GM12864 (cell line): Measurements from ENCODE around the gene LRRC32.

Experiments used
- DNase-seq: peaks from one replicate; pipeline ENCODE4 v3.0.0-alpha.2; 2011; ENCODE audit warnings: low read depth
- H3K4me3 ChIP-seq: 2 replicates; pipeline ENCODE4 v1.5.1; 2011; ENCODE audit warnings: mild to moderate bottlenecking, low read depth, low read length, control low read depth
- TF ChIP-seq, protein P1 (sequence below): IDR thresholded peaks from 2 replicates; pipeline ENCODE4 v1.5.1; 2011; ENCODE audit warnings: low read depth, mild to moderate bottlenecking, moderate library complexity, low read length, control low read depth, inconsistent platforms; ENCODE audit errors: missing control alignments

The LRRC32 gene

GRCh38 chr11:76639621-76640020 lies 30.9 kb downstream of the LRRC32 start:
- no peak overlapping the region for H3K4me3 ChIP-seq
- DNase-seq: no peak
- TF ChIP-seq, protein P1, sequence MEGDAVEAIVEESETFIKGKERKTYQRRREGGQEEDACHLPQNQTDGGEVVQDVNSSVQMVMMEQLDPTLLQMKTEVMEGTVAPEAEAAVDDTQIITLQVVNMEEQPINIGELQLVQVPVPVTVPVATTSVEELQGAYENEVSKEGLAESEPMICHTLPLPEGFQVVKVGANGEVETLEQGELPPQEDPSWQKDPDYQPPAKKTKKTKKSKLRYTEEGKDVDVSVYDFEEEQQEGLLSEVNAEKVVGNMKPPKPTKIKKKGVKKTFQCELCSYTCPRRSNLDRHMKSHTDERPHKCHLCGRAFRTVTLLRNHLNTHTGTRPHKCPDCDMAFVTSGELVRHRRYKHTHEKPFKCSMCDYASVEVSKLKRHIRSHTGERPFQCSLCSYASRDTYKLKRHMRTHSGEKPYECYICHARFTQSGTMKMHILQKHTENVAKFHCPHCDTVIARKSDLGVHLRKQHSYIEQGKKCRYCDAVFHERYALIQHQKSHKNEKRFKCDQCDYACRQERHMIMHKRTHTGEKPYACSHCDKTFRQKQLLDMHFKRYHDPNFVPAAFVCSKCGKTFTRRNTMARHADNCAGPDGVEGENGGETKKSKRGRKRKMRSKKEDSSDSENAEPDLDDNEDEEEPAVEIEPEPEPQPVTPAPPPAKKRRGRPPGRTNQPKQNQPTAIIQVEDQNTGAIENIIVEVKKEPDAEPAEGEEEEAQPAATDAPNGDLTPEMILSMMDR: no peak

DNA sequence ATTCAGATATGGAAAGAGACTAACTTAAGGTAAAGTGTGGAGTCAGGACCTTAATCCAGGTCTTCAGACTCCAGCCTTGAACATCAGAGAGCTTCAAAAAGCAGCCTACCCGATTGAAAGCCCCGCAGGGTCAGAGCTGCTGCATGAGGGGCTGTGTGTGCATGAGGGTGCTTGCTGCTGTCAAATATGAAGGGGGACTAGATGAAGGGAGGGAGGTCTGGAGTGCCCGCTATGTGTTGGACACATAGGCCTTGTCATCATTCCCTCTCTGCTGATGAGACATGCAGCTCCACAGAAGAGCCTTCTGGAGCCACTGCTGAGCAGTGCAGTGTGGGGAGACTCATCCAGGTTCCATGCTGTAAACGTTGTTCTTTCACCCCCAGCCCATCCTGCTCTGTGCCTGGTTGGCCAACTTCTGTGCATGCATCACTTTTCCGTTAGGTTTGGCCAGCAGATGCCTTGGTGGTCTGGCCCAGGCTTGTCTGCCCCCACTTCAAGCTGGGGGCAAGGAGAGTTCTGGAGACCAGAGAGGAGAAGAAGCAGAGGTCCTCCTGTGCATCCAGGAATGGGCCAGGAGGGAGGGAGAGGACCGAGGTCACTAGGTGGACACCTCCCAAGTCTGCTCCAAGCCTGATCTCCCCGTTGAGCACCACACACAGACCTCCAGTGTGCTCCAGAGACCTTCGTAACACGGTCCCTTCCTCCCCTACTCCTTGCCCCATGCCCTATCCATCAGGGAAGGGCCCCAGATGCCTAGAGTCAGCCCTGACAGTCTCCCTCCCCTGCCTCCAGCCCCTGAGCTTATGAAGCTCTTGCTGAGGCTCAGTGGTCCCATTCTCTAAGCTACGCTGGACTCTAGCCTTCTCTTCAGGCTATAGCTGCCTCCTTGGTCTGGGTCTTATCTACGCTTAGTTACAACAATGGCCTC lies 32.0 kb downstream of the LRRC32 start:
- DNase-seq: no peak
- TF ChIP-seq, protein P1: no peak
- no peak overlapping the region for H3K4me3 ChIP-seq

DNA sequence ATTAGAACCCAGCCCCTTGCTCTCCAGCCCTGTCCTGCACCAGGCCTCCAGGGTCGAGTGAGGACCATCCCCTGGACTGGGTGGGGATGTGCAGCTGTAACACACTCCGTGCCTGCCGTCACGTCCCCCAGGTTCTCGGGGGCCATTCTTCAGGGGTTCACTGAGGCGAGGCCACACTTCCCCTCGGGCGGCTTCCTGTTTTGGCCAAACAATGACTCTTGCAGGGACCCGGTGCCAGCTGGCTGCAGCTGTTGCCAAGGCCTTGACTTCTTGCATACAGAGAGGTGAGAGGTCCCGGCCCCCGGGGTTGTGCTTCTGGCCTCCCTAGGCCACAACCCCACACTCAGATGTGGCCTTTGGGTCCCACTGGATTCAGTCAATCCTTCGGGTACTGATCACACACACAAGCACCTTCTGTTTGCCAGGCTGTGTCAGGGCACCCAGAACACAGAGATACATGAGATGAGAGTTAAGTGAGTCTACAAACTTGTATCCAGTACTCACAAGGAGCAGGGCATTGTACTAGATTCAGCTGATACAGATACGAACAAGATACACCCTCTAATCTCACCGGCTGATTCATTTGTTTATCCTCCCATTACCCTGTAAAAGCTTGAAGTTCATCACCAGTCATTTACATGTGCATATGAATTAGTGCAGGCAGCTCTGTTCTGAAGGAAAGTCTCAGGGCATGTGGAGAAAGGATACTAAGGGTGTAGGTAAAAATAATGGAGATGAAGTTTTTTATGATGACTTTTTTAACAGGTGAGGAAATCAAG lies 32.9 kb downstream of the LRRC32 start:
- TF ChIP-seq, protein P1: no peak
- no peak overlapping the region for H3K4me3 ChIP-seq
- peak; percentile 66 for DNase-seq

- no peak for DNase-seq
- H3K4me3 ChIP-seq: no peak overlapping the region
- TF ChIP-seq, protein P1: no peak
Measured at GRCh38 chr11:76636826-76637460, 33.6 kb downstream of the LRRC32 start.

- no peak for DNase-seq
- TF ChIP-seq, protein P1: no peak
Measured at GRCh38 chr11:76635991-76636738, 34.4 kb downstream of the LRRC32 start.

GRCh38 chr11:76634886-76635285 lies 35.7 kb downstream of the LRRC32 start:
- TF ChIP-seq, protein P1: no peak
- no peak for DNase-seq
- H3K4me3 ChIP-seq: no peak overlapping the region

More at GRCh38 chr11:76635991-76636738, 34.4 kb downstream of the LRRC32 start:
- H3K4me3 ChIP-seq: no peak overlapping the region
